ENCODE results near the gene UPF1. TPM values are rescaled to one million over a fixed set of nuclear protein-coding genes. Genes with fewer than 3 reads are reported as not detected.
A peak's percentile ranks its signal among the peaks of the same experiment; 100 is the strongest.

Gene UPF1
- total and polyA plus RNA-seq, 11 donors, result 27.5 to 84.4 (median 38.3) TPM

DNA sequence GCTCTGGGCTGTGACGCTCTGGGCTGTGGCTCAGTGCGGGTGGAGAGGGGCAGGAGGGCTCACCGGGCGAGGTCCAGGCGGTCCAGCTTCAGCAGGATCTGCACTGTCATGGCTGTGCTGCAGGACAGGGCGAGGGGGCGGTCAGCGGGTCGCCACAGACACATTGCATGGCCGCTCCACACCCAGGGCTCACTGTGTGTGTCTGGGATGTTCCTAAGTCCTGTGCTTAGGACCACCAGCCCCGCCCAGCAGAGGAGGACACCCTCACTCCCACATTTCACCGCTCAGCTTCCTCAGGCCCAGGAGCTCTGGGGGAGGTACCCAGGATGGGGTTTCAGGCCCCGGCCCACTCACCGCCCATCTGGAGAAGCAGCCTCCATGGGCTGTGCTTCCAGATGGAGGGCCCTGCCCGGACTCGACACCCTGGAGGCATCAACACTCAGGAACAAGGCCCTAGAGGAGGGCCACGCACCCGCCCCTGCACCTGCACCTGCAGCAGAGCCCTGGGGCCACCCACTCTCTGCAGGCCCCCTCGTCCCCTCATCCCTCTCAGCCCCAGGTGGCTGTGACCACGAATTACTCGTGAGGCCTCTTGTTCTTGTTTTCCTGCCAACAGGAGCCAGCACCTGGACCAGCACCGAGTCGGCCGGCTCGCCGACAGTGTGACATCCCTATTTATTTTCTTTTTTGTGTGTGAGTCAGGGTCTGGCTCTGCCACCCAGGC, 73.9 kb downstream of the UPF1 start:
- ATAC-seq (peak in 1 of 4 donors; percentile 11), DNase-seq (no peak)
- no peaks in the 10 kb centered on the region for H3K9me3 ChIP-seq
- intact Hi-C loops (cut with DNase I), result no loop called here
- no peak overlapping the region for H3K27ac ChIP-seq
- TF ChIP-seq POLR2A (IDR thresholded peaks at IDR 0.05), result no peak
- TF ChIP-seq, protein P1, sequence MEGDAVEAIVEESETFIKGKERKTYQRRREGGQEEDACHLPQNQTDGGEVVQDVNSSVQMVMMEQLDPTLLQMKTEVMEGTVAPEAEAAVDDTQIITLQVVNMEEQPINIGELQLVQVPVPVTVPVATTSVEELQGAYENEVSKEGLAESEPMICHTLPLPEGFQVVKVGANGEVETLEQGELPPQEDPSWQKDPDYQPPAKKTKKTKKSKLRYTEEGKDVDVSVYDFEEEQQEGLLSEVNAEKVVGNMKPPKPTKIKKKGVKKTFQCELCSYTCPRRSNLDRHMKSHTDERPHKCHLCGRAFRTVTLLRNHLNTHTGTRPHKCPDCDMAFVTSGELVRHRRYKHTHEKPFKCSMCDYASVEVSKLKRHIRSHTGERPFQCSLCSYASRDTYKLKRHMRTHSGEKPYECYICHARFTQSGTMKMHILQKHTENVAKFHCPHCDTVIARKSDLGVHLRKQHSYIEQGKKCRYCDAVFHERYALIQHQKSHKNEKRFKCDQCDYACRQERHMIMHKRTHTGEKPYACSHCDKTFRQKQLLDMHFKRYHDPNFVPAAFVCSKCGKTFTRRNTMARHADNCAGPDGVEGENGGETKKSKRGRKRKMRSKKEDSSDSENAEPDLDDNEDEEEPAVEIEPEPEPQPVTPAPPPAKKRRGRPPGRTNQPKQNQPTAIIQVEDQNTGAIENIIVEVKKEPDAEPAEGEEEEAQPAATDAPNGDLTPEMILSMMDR (IDR thresholded peaks at IDR 0.05), result no peak
- H3K4me1 ChIP-seq, result no peaks in the 10 kb centered on the region
- H3K4me3 ChIP-seq, result no peak overlapping the region
- WGBS, 4 donors, result 89 to 92% (median 90%) methylated on average over 24 to 26 of the region's 26 CpGs
- H3K36me3 ChIP-seq, result peaks cover 0 to 88% (median 45%) of the 10 kb centered on the region in 9 donors
- H3K27me3 ChIP-seq, result no peaks in the 10 kb centered on the region

DNA sequence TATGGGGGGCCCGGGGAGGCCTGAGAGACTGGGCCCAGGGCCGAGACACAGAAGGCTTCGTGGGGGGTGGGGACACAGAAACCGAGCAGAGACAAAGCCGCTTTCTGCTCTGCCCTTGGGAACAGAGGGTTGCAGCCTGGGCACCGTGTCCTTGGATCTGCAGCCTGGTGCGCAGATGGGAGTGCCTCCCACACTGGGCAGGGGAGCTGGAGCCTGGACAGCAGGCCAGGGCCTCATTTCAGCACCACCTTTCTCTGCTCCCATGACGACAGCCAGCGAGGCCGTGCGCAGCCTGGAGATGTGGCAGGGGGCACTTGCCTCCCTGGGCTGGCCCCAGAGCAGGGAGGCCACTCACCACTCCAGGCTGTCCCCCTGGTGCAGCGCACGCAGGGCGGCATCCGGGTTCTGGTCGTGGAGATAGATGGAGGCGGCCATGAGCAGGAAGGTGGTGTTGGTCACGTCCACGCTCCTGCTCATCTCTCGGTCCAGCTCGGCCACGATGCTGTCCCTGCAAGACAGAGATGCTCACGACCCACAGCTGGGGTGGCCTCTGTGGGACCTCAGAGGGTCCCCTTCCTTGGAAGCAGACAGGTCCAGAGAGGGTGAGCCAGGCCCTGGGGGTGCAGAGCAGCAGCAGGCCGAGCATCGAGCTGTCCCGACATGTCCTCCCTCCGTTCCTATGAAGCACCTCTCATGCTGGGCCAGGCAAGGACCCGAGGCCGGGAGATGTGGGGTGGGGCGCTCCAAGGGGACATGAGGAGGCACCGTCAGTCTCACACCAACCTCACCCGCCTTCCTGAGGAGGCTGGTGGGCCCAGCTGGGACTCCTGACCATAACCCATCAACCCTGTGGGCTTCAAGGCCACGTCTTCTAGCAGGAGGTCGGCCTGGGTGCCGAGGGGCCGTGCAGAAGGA, 75.1 kb downstream of the UPF1 start:
- no peak for DNase-seq
- peaks cover 0 to 85% (median 36%) of the 10 kb centered on the region in 9 donors for H3K36me3 ChIP-seq
- WGBS, 4 donors, result 90 to 94% (median 93%) methylated on average over 20 to 36 of the region's 36 CpGs

DNA sequence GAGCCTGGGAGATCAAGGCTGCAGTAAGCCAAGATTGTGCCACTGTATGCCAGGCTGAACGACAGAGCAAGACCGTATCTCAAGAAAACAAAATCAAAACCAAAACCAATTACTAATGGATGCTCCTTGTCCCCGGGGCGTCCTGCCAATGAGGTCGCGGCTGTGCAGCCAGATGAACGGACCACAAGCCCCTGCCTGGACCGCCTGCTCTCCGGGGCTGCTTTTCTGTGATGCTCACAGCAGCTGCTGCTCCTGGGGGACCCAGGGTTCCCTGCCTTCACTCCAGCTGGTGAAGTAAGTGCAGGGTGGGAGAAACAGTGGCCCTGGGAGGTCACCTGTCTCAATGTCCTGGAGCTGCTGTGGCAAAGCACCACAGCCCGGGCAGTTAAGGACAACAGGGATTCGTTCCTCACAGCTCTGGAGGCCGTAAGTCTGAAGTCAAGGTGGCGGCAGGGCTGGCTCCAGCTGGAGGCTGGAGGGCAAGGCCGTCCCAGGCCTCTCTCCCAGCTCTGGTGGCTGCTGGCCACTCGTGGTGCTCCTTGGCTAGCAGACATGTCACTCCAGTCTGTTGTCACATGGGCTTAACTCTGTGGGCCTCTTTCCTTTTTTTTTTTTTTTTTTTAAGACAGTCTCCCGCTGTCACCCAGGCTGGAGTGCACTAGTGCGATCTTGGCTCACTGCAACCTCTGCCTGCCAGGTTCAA, 77.3 kb downstream of the UPF1 start:
- Histone ChIP-seq H3K27ac (no peak overlapping the region), H3K9me3 (no peaks in the 10 kb centered on the region), H3K4me1 (no peaks in the 10 kb centered on the region), H3K27me3 (no peaks in the 10 kb centered on the region), H3K36me3 (peaks cover 0 to 92% (median 42%) of the 10 kb centered on the region in 9 donors), H3K4me3 (no peak overlapping the region)
- TF ChIP-seq, protein P1 (IDR thresholded peaks at IDR 0.05), result no peak
- no peak for TF ChIP-seq POLR2A (IDR thresholded peaks at IDR 0.05)
- DNase-seq (no peak), ATAC-seq (no peak)
- intact Hi-C loops (cut with DNase I), result no loop called here
- 88 to 90% (median 89%) methylated on average over 13 to 17 of the region's 17 CpGs for WGBS, 4 donors

More for the DNA sequence above, 75.1 kb downstream of the UPF1 start:
- Histone ChIP-seq H3K27ac (no peak overlapping the region), H3K27me3 (no peaks in the 10 kb centered on the region), H3K9me3 (no peaks in the 10 kb centered on the region), H3K4me1 (no peaks in the 10 kb centered on the region), H3K4me3 (no peak overlapping the region)
- TF ChIP-seq, protein P1 (IDR thresholded peaks at IDR 0.05), result no peak
- TF ChIP-seq POLR2A (IDR thresholded peaks at IDR 0.05), result no peak
- no peak for ATAC-seq
- intact Hi-C loops (cut with DNase I), result no loop called here

Data from heart left ventricle (tissue), 16 donors.